Measurements from ENCODE around the gene EML6. TPM values are rescaled to one million over a fixed set of nuclear protein-coding genes. Genes with fewer than 3 reads are reported as not detected.

EML6 gene
- total and polyA plus RNA-seq, 5 experiments from 2014 or later: 0.03 to 3.3 (median 1.4) TPM; not detected in 2

DNA sequence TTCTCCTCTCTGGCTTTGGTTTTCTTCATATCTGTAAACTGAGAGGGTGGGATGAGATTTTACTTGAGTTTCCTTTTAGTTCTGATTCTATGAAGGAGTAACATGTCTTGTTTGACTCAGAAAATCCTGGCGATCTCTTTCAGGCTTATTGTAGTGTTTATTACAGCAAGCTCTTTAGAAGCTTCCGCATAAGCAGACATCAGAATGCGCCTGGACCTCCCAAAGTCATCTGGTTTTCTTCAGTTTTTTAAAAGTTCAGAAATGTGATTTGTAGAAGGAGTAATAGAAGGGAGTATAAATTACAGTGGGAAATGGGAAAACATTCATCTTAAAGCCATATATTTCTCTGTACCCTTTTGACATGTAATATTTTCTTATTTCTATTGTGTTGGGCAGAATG lies 68.4 kb downstream of the EML6 start:
- Mint-ChIP-seq H3K27ac (no peak overlapping the region), H3K9me3 (no peaks in the 10 kb centered on the region), H3K36me3 (no peaks in the 10 kb centered on the region), H3K4me1 (peaks cover 0 to 3% (median 0%) of the 10 kb centered on the region in 4 donors), H3K27me3 (peaks cover 0 to 13% (median 5%) of the 10 kb centered on the region in 5 donors), H3K4me3 (no peak overlapping the region)
- POLR2A ChIA-PET: no interaction called here
- ATAC-seq (no peak), DNase-seq (no peak)

DNA sequence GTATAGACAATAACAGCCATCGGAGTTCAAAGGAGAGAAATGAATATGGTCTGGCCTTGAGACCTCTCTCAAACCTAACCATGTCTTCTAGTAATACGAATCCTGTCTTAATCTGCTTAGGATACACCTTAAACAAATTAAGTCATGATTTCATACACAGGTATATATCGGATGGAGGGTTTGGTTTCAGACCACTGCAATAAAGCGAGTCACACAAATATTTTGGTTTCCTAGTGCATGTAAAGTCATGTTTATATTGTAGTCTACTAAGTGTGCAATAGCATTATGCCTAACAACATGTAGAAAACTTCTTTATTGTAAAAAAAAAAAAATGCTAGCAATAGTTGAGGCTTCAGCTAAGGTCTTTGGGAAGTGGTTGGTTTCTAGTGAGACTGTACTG lies 73.8 kb downstream of the EML6 start:
- H3K27ac Mint-ChIP-seq: no peak overlapping the region
- no peak overlapping the region for H3K4me3 Mint-ChIP-seq
- no peaks in the 10 kb centered on the region for H3K9me3 Mint-ChIP-seq

DNA sequence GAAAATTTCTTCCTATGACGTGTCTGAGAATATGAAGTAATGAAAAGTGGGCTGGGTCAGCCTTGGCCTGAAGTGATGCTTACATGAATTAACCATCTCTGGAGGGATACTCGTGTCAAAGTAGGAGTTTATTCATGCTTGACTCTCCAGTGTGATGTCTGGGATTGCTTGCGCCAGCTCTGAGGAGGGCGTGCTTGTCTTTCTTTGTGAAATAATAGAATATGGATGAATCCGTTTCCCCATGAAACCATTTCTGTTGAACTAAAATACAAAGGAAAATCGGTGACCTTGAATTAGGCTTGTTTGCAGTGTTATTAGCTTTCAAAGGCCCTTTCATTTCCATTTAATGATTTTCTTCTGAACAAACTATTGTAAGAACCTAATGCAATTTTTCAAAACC lies 77.9 kb downstream of the EML6 start:
- H3K9me3 Mint-ChIP-seq: peaks cover 0 to 9% (median 1%) of the 10 kb centered on the region in 9 donors

More for the DNA sequence above, 73.8 kb downstream of the EML6 start:
- ATAC-seq (no peak), DNase-seq (no peak)
- Mint-ChIP-seq H3K27me3 (peaks cover 3 to 8% (median 7%) of the 10 kb centered on the region in 5 donors), H3K4me1 (no peaks in the 10 kb centered on the region), H3K36me3 (no peaks in the 10 kb centered on the region)
- POLR2A ChIA-PET: no interaction called here

DNA sequence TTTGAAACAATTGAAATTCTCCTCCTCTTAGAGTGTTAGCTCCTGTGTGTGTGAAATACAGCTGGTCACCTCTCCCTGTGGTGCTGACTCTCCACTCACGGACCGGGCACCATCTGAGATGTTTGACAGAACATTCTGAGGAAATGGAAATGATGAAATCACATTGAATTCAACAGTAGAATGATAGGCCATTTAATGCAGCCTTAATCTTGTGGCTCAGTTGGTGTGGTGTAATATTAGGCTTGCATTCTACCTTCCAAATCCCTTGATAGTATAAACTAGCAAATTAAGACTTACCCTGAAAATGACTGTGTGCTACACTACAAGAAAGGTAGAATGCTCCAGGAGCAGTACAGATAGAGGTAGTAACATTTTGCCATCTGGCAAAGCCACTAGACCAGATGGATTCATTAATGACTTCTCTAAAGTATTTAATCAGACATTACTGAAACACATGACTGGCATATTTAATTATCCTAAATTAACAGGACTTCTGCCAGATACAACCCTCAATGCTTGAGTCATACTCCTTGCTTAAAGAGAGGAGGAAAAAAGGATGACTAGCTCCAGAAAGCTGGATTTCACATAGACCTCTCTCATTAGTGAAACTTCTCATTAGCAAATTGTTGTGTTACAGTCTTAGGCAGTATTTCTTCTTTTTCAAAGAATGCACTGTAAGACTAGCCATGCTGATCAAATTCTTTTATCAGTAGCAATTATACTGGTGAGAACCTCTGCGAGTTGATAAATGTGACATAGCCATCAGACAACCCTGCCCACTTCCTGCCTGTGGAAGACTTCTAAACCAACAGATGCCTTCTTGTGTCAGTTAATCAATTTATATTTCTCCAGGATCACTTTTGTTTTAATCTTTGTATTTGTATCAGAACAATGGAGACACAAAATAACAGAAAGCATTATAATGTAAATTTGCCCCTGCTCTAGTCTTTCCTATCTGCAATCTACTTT lies 80.6 kb downstream of the EML6 start:
- Mint-ChIP-seq H3K27ac (no peak overlapping the region), H3K36me3 (peaks cover 0 to 9% (median 0%) of the 10 kb centered on the region in 3 donors), H3K9me3 (peaks cover 0 to 9% (median 1%) of the 10 kb centered on the region in 9 donors), H3K27me3 (peaks cover 1 to 5% (median 3%) of the 10 kb centered on the region in 5 donors), H3K4me1 (peaks cover 0 to 5% (median 4%) of the 10 kb centered on the region in 4 donors), H3K4me3 (no peak overlapping the region)
- POLR2A ChIA-PET: no interaction called here
- DNase-seq (no peak), ATAC-seq (no peak)

More for the DNA sequence above, 77.9 kb downstream of the EML6 start:
- peaks cover 0 to 4% (median 1%) of the 10 kb centered on the region in 5 donors for H3K27me3 Mint-ChIP-seq
- POLR2A ChIA-PET: no interaction called here
- H3K27ac Mint-ChIP-seq: no peak overlapping the region
- no peak for DNase-seq
- H3K4me1 Mint-ChIP-seq: peaks cover 0 to 5% (median 4%) of the 10 kb centered on the region in 4 donors
- no peak for ATAC-seq
- no peak overlapping the region for H3K4me3 Mint-ChIP-seq
- H3K36me3 Mint-ChIP-seq: peaks cover 0 to 9% (median 0%) of the 10 kb centered on the region in 3 donors

DNA sequence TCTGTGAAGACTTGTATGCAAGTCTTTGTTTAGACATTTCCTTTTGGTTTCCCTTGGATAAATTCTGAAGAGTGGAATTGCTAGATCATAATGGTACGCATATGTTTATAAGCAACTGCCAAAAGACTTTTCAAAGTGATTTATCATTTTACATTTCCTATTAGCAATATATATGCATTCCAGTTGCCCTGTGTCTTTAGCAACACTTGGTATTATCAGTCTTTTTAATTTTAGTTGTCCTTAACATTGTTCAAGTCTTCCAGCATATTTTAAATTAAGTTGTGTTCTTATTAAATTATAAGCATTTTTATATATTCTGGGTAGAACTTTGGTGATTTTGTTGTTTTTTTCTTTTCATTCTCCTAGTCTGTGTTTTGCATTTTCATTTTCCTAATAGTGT lies 81.8 kb downstream of the EML6 start:
- DNase-seq: no peak
- H3K4me3 Mint-ChIP-seq: no peak overlapping the region
- POLR2A ChIA-PET: no interaction called here
- no peak for ATAC-seq
- H3K36me3 Mint-ChIP-seq: peaks cover 0 to 9% (median 0%) of the 10 kb centered on the region in 3 donors
- peaks cover 0 to 8% (median 3%) of the 10 kb centered on the region in 5 donors for H3K27me3 Mint-ChIP-seq
- peaks cover 0 to 5% (median 4%) of the 10 kb centered on the region in 4 donors for H3K4me1 Mint-ChIP-seq
- no peak overlapping the region for H3K27ac Mint-ChIP-seq
- H3K9me3 Mint-ChIP-seq: peaks cover 0 to 9% (median 1%) of the 10 kb centered on the region in 9 donors

DNA sequence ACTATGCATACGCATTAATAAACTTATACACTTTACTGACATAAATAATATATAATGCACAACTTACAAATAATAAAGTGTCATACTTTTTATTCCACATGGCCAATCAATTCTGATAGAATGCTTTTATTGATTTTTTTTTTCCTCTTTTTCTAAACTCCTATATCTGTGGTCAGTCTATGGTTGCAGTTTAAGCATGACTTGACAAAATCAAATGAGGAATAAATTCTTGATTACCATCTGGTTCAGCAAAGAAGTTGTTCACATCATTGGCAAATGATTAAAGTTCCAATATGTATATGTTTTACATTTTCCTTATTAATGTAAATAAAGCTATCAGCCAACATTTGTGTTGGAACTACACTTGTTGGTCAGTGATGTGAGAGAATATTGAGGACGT lies 83.5 kb downstream of the EML6 start:
- peaks cover 0 to 9% (median 1%) of the 10 kb centered on the region in 9 donors for H3K9me3 Mint-ChIP-seq
- no peak for ATAC-seq
- peaks cover 0 to 9% (median 0%) of the 10 kb centered on the region in 3 donors for H3K36me3 Mint-ChIP-seq
- peaks cover 0 to 5% (median 4%) of the 10 kb centered on the region in 4 donors for H3K4me1 Mint-ChIP-seq
- H3K4me3 Mint-ChIP-seq: no peak overlapping the region
- POLR2A ChIA-PET: no interaction called here
- H3K27ac Mint-ChIP-seq: no peak overlapping the region
- H3K27me3 Mint-ChIP-seq: peaks cover 5 to 11% (median 6%) of the 10 kb centered on the region in 5 donors
- no peak for DNase-seq

DNA sequence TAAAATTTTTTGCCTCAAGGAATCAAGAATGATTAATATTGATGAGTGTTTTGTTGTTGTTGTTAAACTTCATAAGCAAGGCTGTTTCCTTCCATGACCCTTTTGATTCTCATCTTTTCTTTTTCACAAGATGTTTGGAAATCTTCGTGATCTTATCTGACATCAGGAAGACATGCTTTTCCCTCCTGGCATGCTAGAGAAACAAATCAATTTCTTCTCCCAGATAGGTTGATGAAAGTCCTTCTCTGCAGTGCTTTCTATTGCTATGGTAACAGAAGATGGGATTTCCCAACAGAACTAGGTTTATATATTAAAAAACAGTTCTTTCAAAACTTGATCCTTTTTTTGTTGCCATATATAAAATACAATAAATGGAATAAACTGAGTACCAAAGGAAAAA lies 85.2 kb downstream of the EML6 start:
- ATAC-seq (no peak), DNase-seq (no peak)
- H3K27me3 Mint-ChIP-seq: peaks cover 5 to 11% (median 6%) of the 10 kb centered on the region in 5 donors
- no peak overlapping the region for H3K4me3 Mint-ChIP-seq
- H3K36me3 Mint-ChIP-seq: peaks cover 0 to 9% (median 0%) of the 10 kb centered on the region in 3 donors
- no peak overlapping the region for H3K27ac Mint-ChIP-seq
- POLR2A ChIA-PET: no interaction called here
- H3K9me3 Mint-ChIP-seq: peaks cover 0 to 9% (median 1%) of the 10 kb centered on the region in 9 donors
- H3K4me1 Mint-ChIP-seq: peaks cover 0 to 5% (median 4%) of the 10 kb centered on the region in 4 donors

DNA sequence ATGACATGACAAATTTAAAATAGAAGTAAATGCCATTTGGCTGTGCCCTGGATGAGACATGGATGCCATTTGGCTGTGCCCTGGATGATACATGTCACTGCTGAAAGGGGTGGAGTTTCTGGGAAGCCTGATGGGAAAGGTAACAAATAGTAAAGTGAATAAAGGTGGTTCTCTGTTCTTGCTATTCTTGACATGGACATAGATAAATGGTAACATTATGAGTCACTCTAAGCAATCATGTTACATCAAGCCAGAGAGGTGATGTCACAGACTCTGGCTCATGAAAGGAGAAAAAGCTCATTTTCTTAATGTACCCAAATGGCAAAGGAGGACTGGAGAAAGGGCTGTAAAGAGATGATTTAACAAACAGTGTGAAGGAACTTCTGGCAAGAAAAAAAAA lies 86.4 kb downstream of the EML6 start:
- DNase-seq: no peak

DNA sequence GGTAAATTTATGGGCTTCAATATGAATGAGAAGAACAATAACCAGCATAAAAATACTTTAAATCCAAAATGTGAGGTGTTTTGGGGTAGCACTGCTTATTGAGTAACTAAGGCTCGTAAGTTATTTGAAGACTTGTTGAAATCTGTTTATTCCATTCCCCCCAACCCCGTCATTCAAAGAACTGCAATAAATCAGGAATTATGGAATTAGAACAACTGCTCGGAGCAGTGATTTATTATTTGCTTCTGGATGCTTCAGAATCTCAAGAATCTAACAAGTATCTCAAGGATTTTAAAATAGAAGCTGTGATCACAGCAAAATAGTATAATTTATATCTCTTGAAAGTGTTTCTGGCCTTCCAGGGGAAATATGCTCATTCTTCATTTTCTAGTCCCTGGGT lies 86.8 kb downstream of the EML6 start:
- peaks cover 0 to 6% (median 0%) of the 10 kb centered on the region in 9 donors for H3K9me3 Mint-ChIP-seq
- peaks cover 5 to 19% (median 6%) of the 10 kb centered on the region in 5 donors for H3K27me3 Mint-ChIP-seq
- no peaks in the 10 kb centered on the region for H3K4me1 Mint-ChIP-seq
- no peak overlapping the region for H3K4me3 Mint-ChIP-seq
- DNase-seq (no peak), ATAC-seq (no peak)
- H3K27ac Mint-ChIP-seq: no peak overlapping the region
- peaks cover 0 to 5% (median 0%) of the 10 kb centered on the region in 3 donors for H3K36me3 Mint-ChIP-seq
- POLR2A ChIA-PET: no interaction called here

More for the DNA sequence above, 86.4 kb downstream of the EML6 start:
- H3K36me3 Mint-ChIP-seq: peaks cover 0 to 9% (median 0%) of the 10 kb centered on the region in 3 donors
- H3K27me3 Mint-ChIP-seq: peaks cover 5 to 19% (median 6%) of the 10 kb centered on the region in 5 donors
- no peak for ATAC-seq
- no peak overlapping the region for H3K4me3 Mint-ChIP-seq
- H3K9me3 Mint-ChIP-seq: peaks cover 0 to 8% (median 1%) of the 10 kb centered on the region in 9 donors
- H3K4me1 Mint-ChIP-seq: no peaks in the 10 kb centered on the region
- POLR2A ChIA-PET: no interaction called here
- no peak overlapping the region for H3K27ac Mint-ChIP-seq

DNA sequence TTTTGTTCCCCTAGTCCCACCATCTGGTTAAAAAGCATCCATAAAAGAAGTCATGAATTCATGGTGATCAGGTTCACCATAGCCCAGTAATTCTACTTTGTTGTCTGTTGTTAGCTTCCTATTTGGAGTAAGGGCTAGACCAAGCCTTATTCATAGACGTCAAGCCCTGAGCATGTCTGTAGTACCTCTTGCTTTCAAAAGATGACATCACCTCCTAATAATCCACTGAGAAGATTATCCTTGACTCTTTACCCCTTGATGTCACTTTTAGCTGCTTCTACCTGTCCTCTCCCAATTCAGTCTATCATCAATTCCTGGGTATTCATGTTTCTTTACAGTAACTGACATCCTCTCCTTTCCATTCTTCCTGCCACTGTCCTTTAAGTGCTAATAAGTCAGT lies 90.1 kb downstream of the EML6 start:
- Mint-ChIP-seq H3K4me3 (no peak overlapping the region), H3K4me1 (no peaks in the 10 kb centered on the region), H3K36me3 (no peaks in the 10 kb centered on the region), H3K27me3 (peaks cover 5 to 19% (median 6%) of the 10 kb centered on the region in 5 donors), H3K9me3 (no peaks in the 10 kb centered on the region), H3K27ac (no peak overlapping the region)
- ATAC-seq: no peak
- POLR2A ChIA-PET: no interaction called here
- no peak for DNase-seq

DNA sequence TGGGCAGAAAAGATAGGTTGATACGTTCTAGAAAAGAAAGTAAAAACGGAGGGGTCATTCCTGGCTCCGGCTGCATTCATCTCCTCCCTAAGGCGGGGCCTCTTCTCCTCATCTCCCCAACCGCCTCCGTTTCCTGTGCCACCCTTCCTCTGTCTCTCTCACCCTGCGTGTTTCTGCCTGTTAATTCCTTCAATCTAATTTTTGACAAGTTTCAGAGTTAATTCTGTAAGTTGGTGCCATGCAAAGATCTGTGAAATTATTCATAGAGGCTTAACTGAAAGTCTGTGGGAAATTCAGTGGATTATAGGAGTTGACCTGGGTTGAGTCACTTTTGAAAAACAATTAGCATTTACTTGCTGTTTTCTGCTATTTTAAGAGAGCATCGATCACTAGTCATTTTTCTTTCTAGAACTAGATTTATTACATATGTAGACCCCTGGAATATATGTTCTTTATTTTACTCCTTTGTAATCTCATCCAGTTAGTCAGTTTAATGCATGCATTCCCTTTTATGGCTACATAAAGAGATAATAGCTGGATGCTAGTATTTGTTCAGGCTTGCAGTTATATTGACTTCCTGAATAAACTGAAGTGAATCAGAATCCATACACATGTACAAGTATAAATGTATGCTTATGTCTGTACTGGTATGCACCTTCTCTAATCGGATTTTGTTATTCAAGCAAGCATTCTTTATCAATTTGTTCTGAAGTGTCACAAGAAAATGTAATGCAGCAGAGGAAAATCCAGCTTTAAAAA lies 91.1 kb downstream of the EML6 start:
- DNase-seq (no peak), ATAC-seq (no peak)
- Mint-ChIP-seq H3K4me1 (no peaks in the 10 kb centered on the region), H3K27ac (no peak overlapping the region), H3K4me3 (no peak overlapping the region), H3K27me3 (peaks cover 5 to 11% (median 6%) of the 10 kb centered on the region in 5 donors), H3K9me3 (no peaks in the 10 kb centered on the region), H3K36me3 (no peaks in the 10 kb centered on the region)
- POLR2A ChIA-PET: no interaction called here

DNA sequence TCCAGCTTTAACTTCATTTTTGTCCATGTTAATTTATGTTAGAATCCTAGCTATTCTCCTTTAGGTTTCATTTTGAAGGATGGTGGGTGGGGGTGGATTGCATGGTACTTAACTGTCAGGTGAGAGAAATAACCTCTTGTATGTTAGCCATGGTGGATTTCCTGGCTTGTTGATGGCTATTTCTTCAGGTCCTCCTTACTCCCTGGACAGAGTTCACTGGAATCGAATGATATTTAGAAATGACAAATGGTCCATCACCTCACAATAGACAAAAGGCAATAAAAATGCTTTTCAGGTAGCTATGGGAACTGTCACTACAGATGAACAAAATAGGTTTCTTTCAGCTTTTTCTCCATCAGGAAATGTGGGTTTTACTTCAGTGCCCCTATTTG lies 91.7 kb downstream of the EML6 start:
- Mint-ChIP-seq H3K36me3 (no peaks in the 10 kb centered on the region), H3K27ac (no peak overlapping the region), H3K4me3 (no peak overlapping the region), H3K4me1 (no peaks in the 10 kb centered on the region), H3K9me3 (no peaks in the 10 kb centered on the region), H3K27me3 (peaks cover 2 to 11% (median 6%) of the 10 kb centered on the region in 5 donors)
- DNase-seq (no peak), ATAC-seq (no peak)
- POLR2A ChIA-PET: no interaction called here

DNA sequence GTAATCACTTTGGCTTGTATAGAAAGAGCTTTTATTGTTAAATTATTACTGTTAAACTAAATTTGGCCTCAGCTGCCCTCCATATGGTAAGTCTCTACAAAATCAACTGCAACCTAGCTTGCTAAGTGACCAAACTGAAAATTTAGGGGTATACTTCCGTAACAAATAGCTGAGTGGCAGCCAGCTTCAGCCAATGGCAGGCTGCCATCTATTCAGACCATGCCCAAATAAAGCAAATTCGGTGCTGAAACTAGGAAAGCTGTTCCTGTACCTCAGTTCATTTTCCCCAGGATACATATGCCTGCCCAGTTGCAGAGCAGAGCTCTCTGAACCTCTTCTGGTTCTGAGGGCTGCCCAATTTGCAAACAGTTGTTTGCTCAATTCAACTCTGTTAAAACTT lies 94.8 kb downstream of the EML6 start:
- no peaks in the 10 kb centered on the region for H3K9me3 Mint-ChIP-seq
- no peak for DNase-seq
- H3K4me1 Mint-ChIP-seq: no peaks in the 10 kb centered on the region
- no peaks in the 10 kb centered on the region for H3K36me3 Mint-ChIP-seq
- peaks cover 0 to 19% (median 3%) of the 10 kb centered on the region in 5 donors for H3K27me3 Mint-ChIP-seq
- POLR2A ChIA-PET: no interaction called here
- no peak overlapping the region for H3K4me3 Mint-ChIP-seq
- peak overlapping the region in 1 of 10 donors; percentile 16 for H3K27ac Mint-ChIP-seq
- ATAC-seq: no peak
